Measurements from ENCODE around the gene ANKRD31. TPM values are rescaled to one million over a fixed set of nuclear protein-coding genes. Genes with fewer than 3 reads are reported as not detected.
"Not testable (repeated sequence)": the region's sequence is repeated elsewhere in the genome, so short reads cannot be mapped to it uniquely, and the experiment has no call there.

The ANKRD31 gene
- total RNA-seq, 1 experiment from 2014 or later: 0.26 TPM

- ChIA-PET POLR2A (ENCODE audit: unreplicated experiment) (no interaction called here), CTCF (no interaction called here)
- H3K4me3 ChIP-seq (ENCODE audit: low read length): no peak overlapping the region
- no peaks in the 10 kb centered on the region for H4K20me1 ChIP-seq (ENCODE audit: low read length)
- TF ChIP-seq CTCF (conservative IDR thresholded peaks at IDR 0.05; ENCODE audit: low read depth, low read length) (no peak), EZH2phosphoT487 (IDR thresholded peaks at IDR 0.05; ENCODE audit: borderline replicate concordance, low read length) (no peak), EZH2 (IDR thresholded peaks at IDR 0.05; ENCODE audit: low read length, unreplicated experiment) (no peak)
- no peaks in the 10 kb centered on the region for H3K27me3 ChIP-seq (ENCODE audit: low read length)
- intact Hi-C loops (cut with micrococcal nuclease): no loop called here
- H3K4me1 ChIP-seq (ENCODE audit: insufficient read depth, low read length): peaks cover 5% of the 10 kb centered on the region; the same call in 1 of the 2 replicates
- no peaks in the 10 kb centered on the region for H3K79me2 ChIP-seq (ENCODE audit: low read length)
- H3K9me2 ChIP-seq (replicated peaks; ENCODE audit: low read length): no peaks in the 10 kb centered on the region
- no TSS peak for BruUV-seq (replicated peaks)
- H3K36me3 ChIP-seq (ENCODE audit: low read depth, low read length): no peaks in the 10 kb centered on the region
- H3K27ac ChIP-seq (ENCODE audit: low read length): no peak overlapping the region
- ATAC-seq (no peak), DNase-seq (no peak)
- no peak overlapping the region for H2AFZ ChIP-seq (ENCODE audit: low read length)
- no peak overlapping the region for H3K9ac ChIP-seq (ENCODE audit: low read length)
- H3K4me2 ChIP-seq (ENCODE audit: low read length): no peak overlapping the region
- no peaks in the 10 kb centered on the region for H3K9me3 ChIP-seq (ENCODE audit: low read length)
- H3F3A ChIP-seq (ENCODE audit: low read length, unreplicated experiment): no peaks in the 10 kb centered on the region
These were observed 148.0 kb downstream of the ANKRD31 start for GRCh38 chr5:75088648-75089047.

GRCh38 chr5:75081510-75081909, 155.2 kb downstream of the ANKRD31 start:
- no peak overlapping the region for H3K4me2 ChIP-seq (ENCODE audit: low read length)
- TF ChIP-seq CTCF (conservative IDR thresholded peaks at IDR 0.05; ENCODE audit: low read depth, low read length): no peak
- TF ChIP-seq EZH2 (IDR thresholded peaks at IDR 0.05; ENCODE audit: low read length, unreplicated experiment): no peak
- TF ChIP-seq EZH2phosphoT487 (IDR thresholded peaks at IDR 0.05; ENCODE audit: borderline replicate concordance, low read length): no peak
- no TSS peak for BruUV-seq (replicated peaks)
- H3K4me3 ChIP-seq (ENCODE audit: low read length): no peak overlapping the region
- peak; percentile 44 for DNase-seq
- H3K9ac ChIP-seq (ENCODE audit: low read length): no peak overlapping the region
- H3K4me1 ChIP-seq (ENCODE audit: insufficient read depth, low read length): no peaks in the 10 kb centered on the region
- H3K27ac ChIP-seq (ENCODE audit: low read length): no peak overlapping the region
- no peaks in the 10 kb centered on the region for H3K79me2 ChIP-seq (ENCODE audit: low read length)
- ATAC-seq: peak; percentile 70
- H3K9me2 ChIP-seq (replicated peaks; ENCODE audit: low read length): no peaks in the 10 kb centered on the region
- CTCF ChIA-PET: no interaction called here
- intact Hi-C loops (cut with micrococcal nuclease): no loop called here
- no peaks in the 10 kb centered on the region for H3K36me3 ChIP-seq (ENCODE audit: low read depth, low read length)
- H3K27me3 ChIP-seq (ENCODE audit: low read length): no peaks in the 10 kb centered on the region
- H4K20me1 ChIP-seq (ENCODE audit: low read length): no peaks in the 10 kb centered on the region
- POLR2A ChIA-PET (ENCODE audit: unreplicated experiment): no interaction called here
- no peak overlapping the region for H2AFZ ChIP-seq (ENCODE audit: low read length)
- no peaks in the 10 kb centered on the region for H3F3A ChIP-seq (ENCODE audit: low read length, unreplicated experiment)
- H3K9me3 ChIP-seq (ENCODE audit: low read length): no peaks in the 10 kb centered on the region

- H3K27ac ChIP-seq (ENCODE audit: low read length); POLR2A ChIA-PET (ENCODE audit: unreplicated experiment); H3K4me1 ChIP-seq (ENCODE audit: insufficient read depth, low read length); H2AFZ ChIP-seq (ENCODE audit: low read length); H3F3A ChIP-seq (ENCODE audit: low read length, unreplicated experiment); CTCF ChIA-PET; intact Hi-C loops (cut with micrococcal nuclease); H4K20me1 ChIP-seq (ENCODE audit: low read length); H3K27me3 ChIP-seq (ENCODE audit: low read length); H3K79me2 ChIP-seq (ENCODE audit: low read length); ATAC-seq; H3K36me3 ChIP-seq (ENCODE audit: low read depth, low read length); DNase-seq; BruUV-seq (replicated peaks); H3K4me3 ChIP-seq (ENCODE audit: low read length); H3K4me2 ChIP-seq (ENCODE audit: low read length); H3K9ac ChIP-seq (ENCODE audit: low read length); H3K9me3 ChIP-seq (ENCODE audit: low read length); H3K9me2 ChIP-seq (replicated peaks; ENCODE audit: low read length): not testable (repeated sequence)
These were observed 157.3 kb downstream of the ANKRD31 start for GRCh38 chr5:75079346-75079745.

Data from PC-3 (cell line).